Ammon's horn (tissue), 1 donor: ENCODE results near the gene UBE4B.
"Not testable (repeated sequence)": the region's sequence is repeated elsewhere in the genome, so short reads cannot be mapped to it uniquely, and the experiment has no call there.

Experiments used
- DNase-seq: peaks from one replicate; pipeline ENCODE4 v3.0.0-alpha.2; 2016; ENCODE audit warnings: low spot score

Gene UBE4B

GRCh38 chr1:10073371-10073770 lies 40.6 kb downstream of the UBE4B start:
- not testable (repeated sequence) for DNase-seq

- DNase-seq: peak; percentile 74
These were observed 41.5 kb downstream of the UBE4B start for GRCh38 chr1:10074059-10074851.

GRCh38 chr1:10074852-10075730 lies 42.3 kb downstream of the UBE4B start:
- DNase-seq: no peak

GRCh38 chr1:10075732-10076131 lies 43.0 kb downstream of the UBE4B start:
- DNase-seq: no peak

GRCh38 chr1:10078494-10078893 lies 45.7 kb downstream of the UBE4B start:
- DNase-seq: no peak

- DNase-seq: no peak
These were observed 47.8 kb downstream of the UBE4B start for GRCh38 chr1:10080523-10080922.

GRCh38 chr1:10082785-10083479 lies 50.2 kb downstream of the UBE4B start:
- DNase-seq: no peak

- DNase-seq: no peak
These were observed 51.3 kb downstream of the UBE4B start for GRCh38 chr1:10084045-10084444.

- no peak for DNase-seq
These were observed 52.3 kb downstream of the UBE4B start for GRCh38 chr1:10085076-10085475.

- no peak for DNase-seq
These were observed 54.5 kb downstream of the UBE4B start for GRCh38 chr1:10087210-10087609.

- no peak for DNase-seq
These were observed 69.2 kb downstream of the UBE4B start for GRCh38 chr1:10101929-10102328.

GRCh38 chr1:10103193-10103592 lies 70.4 kb downstream of the UBE4B start:
- no peak for DNase-seq

- DNase-seq: no peak
These were observed 72.1 kb downstream of the UBE4B start for GRCh38 chr1:10104834-10105233.

- DNase-seq: peak; percentile 71
These were observed 72.7 kb downstream of the UBE4B start for GRCh38 chr1:10105484-10105883.

GRCh38 chr1:10106241-10106640 lies 73.5 kb downstream of the UBE4B start:
- DNase-seq: no peak

GRCh38 chr1:10106756-10107475 lies 74.2 kb downstream of the UBE4B start:
- no peak for DNase-seq

GRCh38 chr1:10107476-10107847 lies 74.7 kb downstream of the UBE4B start:
- not testable (repeated sequence) for DNase-seq

GRCh38 chr1:10108134-10108663 lies 75.4 kb downstream of the UBE4B start:
- peak; percentile 14 for DNase-seq

GRCh38 chr1:10108948-10109708 lies 76.4 kb downstream of the UBE4B start:
- peak; percentile 41 for DNase-seq

GRCh38 chr1:10113501-10113900 lies 80.7 kb downstream of the UBE4B start:
- peak; percentile 80 for DNase-seq

- no peak for DNase-seq
These were observed 82.0 kb downstream of the UBE4B start for GRCh38 chr1:10114746-10115145.
